ENCODE measurements around the gene MR1.

GRCh38 chr1:181076852-181077251 lies 43.1 kb downstream of the MR1 start:
- TF ChIP-seq ZBTB33 (IDR thresholded peaks at IDR 0.05; ENCODE audit: borderline replicate concordance, low read depth) (no peak), CTCF (IDR thresholded peaks at IDR 0.05) (no peak), USF1 (IDR thresholded peaks at IDR 0.05; ENCODE audit: borderline replicate concordance, low read depth) (no peak)

All from SK-N-SH (cell line).